Neural cell (in vitro differentiated cells): ENCODE measurements around the gene CDKAL1.

Experiments used
- SMC3 ChIP-seq: fragments of 450-650 bp; conservative IDR thresholded peaks from 2 replicates; pipeline ENCODE4 v1.6.1; 2014; ENCODE audit warnings: antibody characterized with exemption, mild to moderate bottlenecking, moderate library complexity; ENCODE audit not compliant: poor library complexity
- TF ChIP-seq, protein P1 (sequence below): fragments of 450-650 bp; IDR thresholded peaks from 2 replicates; pipeline ENCODE4 v1.5.1; 2014; ENCODE audit warnings: antibody characterized with exemption, mild to moderate bottlenecking, moderate library complexity; ENCODE audit not compliant: poor library complexity, severe bottlenecking

GRCh38 chr6:20554817-20555216 lies 20.6 kb downstream of the CDKAL1 start:
- no peak for TF ChIP-seq SMC3
- TF ChIP-seq, protein P1, sequence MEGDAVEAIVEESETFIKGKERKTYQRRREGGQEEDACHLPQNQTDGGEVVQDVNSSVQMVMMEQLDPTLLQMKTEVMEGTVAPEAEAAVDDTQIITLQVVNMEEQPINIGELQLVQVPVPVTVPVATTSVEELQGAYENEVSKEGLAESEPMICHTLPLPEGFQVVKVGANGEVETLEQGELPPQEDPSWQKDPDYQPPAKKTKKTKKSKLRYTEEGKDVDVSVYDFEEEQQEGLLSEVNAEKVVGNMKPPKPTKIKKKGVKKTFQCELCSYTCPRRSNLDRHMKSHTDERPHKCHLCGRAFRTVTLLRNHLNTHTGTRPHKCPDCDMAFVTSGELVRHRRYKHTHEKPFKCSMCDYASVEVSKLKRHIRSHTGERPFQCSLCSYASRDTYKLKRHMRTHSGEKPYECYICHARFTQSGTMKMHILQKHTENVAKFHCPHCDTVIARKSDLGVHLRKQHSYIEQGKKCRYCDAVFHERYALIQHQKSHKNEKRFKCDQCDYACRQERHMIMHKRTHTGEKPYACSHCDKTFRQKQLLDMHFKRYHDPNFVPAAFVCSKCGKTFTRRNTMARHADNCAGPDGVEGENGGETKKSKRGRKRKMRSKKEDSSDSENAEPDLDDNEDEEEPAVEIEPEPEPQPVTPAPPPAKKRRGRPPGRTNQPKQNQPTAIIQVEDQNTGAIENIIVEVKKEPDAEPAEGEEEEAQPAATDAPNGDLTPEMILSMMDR, result no peak
